GM18520 (cell line): ENCODE results near the gene RAB8A.
"Not testable (repeated sequence)": the region's sequence is repeated elsewhere in the genome, so short reads cannot be mapped to it uniquely, and the experiment has no call there.

Source experiments
- ATAC-seq: cut with Tn5 transposase; IDR thresholded peaks from one replicate; pipeline ENCODE4 v1.9.1; 2021; ENCODE audit not compliant: unreplicated experiment

Gene RAB8A

GRCh38 chr19:16077984-16078758 is 33.5 kb upstream of the RAB8A start:
- ATAC-seq = no peak

GRCh38 chr19:16078759-16079707 is 32.7 kb upstream of the RAB8A start:
- ATAC-seq = peak; percentile 33

GRCh38 chr19:16084067-16084685 is 27.5 kb upstream of the RAB8A start:
- ATAC-seq = no peak

- ATAC-seq = no peak
These were observed 26.6 kb upstream of the RAB8A start for GRCh38 chr19:16085115-16085514.

- not testable (repeated sequence) for ATAC-seq
These were observed 24.3 kb upstream of the RAB8A start for GRCh38 chr19:16087404-16087803.

GRCh38 chr19:16087940-16088339 is 23.7 kb upstream of the RAB8A start:
- no peak for ATAC-seq

GRCh38 chr19:16088351-16089009 is 23.2 kb upstream of the RAB8A start:
- no peak for ATAC-seq

- no peak for ATAC-seq
These were observed 22.5 kb upstream of the RAB8A start for GRCh38 chr19:16089010-16089846.

GRCh38 chr19:16091546-16092475 is 19.9 kb upstream of the RAB8A start:
- ATAC-seq = no peak

GRCh38 chr19:16094360-16095070 is 17.2 kb upstream of the RAB8A start:
- ATAC-seq = no peak

GRCh38 chr19:16095071-16095571 is 16.6 kb upstream of the RAB8A start:
- ATAC-seq = no peak

- no peak for ATAC-seq
These were observed 15.3 kb upstream of the RAB8A start for GRCh38 chr19:16096280-16096855.

- no peak for ATAC-seq
These were observed 13.3 kb upstream of the RAB8A start for GRCh38 chr19:16098416-16098768.

GRCh38 chr19:16098821-16099220 is 12.9 kb upstream of the RAB8A start:
- ATAC-seq = no peak

GRCh38 chr19:16099314-16099965 is 12.2 kb upstream of the RAB8A start:
- not testable (repeated sequence) for ATAC-seq

- ATAC-seq = no peak
These were observed 11.2 kb upstream of the RAB8A start for GRCh38 chr19:16100524-16100923.

GRCh38 chr19:16104722-16105121 is 7.0 kb upstream of the RAB8A start:
- no peak for ATAC-seq
